ENCODE data around the gene ADARB1.

The ADARB1 gene

DNA sequence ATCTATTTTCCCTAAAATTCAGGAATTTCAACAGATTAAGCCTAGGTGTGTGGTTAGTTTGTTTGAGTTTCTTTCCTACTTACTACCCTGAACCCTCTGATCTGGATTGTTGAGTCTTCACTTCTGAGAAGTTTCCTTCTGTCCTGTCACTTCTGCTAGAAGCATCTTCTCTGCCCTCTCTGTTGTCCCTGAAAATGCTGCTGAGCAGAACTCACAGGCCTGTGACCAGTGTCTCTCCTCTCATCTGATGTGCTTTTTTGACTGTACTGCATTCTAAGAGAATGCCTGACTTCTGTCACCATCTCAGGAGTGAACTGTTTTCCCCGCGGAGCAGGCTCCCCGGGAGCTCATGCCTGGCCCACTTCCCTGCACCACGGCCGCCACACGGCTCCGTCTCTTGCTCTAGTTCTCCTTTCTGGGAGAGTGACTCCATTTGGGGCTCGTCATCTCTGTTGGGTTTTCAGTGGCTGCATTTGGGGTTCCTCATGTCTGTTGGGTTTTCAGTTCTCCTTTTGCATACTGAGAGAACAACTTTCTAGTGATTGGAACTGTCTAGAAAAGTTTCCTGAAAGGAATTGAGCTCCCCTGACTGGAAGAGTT lies 135.4 kb downstream of the ADARB1 start:
- no peak for DNase-seq

DNA sequence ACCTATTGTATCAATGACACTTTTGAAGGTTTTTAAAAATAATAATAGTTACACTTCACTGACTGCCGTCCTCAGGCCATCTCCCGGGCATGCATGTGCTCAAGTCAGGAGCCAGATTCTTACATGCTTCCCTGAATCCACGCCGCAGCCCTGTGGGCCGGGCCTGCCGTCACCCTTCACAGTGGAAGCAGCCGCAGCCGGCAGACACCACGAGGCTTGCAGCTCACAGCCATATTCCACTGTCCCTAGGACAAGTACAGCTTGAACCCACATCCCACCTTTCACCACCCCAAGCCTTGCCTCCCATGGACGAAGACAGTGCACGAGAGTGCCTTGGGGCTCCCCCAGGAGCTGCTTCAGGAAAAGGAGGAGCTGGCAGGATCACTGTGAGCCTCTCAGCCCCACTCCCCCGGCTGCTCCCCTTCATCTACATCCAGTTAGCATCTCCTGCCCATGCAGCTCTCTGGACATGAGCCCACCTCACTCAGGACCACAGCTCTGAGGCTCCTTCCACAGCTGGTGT lies 136.1 kb downstream of the ADARB1 start:
- DNase-seq, result no peak

DNA sequence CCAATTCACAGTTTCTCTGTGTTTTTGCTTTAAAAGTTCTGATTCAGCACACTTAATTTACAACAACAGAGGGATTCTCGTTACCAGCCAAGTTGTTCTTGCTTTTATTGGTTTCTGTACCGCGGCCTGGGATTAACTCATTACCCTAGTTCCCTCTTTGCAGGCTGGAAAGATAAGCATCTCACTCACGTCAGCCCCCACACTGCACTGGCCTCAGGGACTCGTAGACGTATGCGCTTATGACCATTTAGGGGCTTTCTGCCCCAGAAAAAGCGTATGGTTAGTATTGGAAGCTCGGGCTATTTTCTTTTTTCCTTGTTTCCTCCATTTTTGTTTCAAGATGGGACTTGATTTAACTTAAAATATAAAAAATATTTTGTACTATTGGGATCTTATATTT lies 137.3 kb downstream of the ADARB1 start:
- DNase-seq, result no peak

DNA sequence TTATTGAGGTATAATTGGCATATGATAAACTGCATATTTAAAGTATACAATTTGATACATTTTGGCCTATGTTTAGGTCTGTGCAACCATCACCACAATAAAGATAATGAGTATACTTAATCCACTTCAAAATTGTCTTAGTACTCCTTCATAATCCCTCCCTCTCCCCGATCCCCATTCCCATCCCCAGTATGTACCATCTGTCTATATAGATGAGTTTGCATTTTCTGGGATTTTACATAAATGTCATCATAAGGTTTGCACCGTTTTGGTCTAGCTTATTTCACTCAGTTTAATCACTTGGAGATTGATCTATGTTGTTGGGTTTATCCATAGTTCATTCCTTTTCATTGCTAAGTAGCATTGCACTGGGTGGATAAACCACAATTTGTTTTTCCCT lies 139.0 kb downstream of the ADARB1 start:
- no peak for DNase-seq

DNA sequence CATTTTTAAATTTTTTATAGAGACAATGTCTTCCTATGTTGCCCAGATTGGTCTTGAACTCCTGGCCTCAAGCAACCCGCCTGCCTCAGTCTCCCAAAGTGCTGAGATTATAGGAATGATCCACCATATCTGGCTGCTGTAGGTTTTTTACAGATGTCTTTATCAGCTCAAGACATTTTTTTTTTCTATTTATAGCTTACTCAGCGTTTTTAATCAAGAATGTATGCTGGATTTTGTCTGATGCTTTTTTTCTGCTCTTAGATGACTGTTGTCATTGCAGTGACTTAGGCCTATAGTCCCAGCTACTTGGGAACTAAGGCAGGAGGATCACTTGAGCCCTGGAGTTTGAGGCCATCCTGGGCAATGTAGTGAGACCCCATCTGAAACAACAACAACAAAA lies 140.8 kb downstream of the ADARB1 start:
- DNase-seq, result no peak

DNA sequence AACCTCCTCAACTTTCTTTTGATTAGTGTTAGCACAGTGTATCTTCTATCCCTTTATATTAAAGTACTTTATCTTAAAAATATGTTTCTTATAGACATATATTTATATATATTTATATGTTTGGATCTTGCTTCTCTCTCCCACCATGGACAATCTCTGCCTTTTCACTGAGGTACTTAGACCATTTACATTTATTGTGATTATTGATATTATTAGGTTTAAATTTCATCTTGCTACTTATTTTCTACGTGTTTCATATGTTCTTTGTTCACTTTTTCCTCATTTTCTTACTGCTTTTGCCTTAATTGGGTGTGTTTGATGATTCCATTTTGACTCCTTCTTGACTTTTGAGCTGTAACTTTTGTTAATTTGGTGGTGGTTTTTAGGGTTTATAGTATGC lies 142.6 kb downstream of the ADARB1 start:
- DNase-seq, result no peak

DNA sequence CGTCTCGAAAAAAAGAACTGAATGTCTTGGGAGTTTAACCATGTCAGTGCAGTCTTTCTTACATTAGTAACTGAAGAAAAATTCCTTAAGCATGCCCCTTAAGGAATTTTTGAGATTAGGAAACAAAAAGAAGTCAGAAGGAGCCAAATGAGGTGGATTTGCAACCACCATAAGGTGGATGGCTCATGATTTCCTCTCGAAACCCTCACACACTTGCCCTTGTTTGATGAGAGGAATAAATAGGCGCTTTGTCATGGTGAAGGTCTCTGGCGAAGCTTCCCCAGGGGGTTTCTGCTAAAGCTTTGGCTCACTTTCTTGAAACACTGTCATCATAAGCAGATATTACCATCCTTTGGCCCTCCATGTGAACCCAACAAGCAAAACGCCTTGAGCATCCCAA lies 145.1 kb downstream of the ADARB1 start:
- peak; percentile 37 for DNase-seq

DNA sequence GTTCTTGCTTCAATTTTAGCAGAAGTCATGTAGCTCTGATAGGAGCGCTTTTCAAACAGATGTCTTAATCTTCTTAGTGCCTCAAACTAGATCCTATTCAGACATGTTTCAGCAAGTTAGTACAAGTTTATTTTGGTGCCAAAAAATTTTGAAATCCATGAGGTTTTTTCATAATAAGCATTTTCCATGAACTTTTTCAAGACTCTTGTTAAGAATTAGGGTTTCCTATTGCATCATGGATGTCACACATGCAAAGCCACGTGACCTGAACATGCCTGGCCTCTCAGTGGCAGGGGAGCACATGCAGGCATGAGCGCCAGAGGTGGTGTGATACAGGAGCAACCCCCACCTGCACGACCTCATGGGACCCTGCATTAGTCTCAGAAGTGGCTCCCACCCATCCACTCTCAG lies 145.7 kb downstream of the ADARB1 start:
- DNase-seq, result peak; percentile 26

DNA sequence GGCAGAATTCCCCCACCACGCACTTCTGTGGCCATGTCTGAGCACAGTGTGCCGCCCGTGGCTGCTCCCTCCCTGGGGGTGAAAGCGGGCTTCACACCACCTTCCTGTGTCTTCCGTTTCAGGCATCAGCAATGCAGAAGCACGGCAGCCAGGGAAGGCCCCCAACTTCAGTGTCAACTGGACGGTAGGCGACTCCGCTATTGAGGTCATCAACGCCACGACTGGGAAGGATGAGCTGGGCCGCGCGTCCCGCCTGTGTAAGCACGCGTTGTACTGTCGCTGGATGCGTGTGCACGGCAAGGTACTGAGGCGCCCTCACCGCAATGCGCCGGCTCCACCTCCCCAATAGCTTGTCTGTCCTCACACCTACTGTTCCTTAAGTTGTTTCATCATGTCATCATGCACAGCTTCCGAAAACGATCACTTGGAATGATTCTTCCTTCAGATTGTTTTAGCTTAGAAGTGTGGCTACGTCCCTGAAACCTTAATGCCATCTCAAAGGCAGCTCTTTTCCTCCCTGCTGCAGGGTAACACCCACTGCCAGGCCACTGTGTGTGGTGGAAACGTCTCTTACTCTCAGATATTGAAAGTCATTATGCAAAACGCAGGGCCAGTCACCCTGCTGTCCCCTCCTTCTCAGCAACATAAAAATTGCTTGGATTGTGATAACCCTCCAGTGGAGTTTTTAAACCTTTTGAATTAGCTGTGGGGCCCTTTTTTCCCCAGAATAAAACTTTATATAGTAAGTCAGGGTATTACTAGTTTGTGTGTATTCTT lies 146.5 kb downstream of the ADARB1 start:
- no peak for DNase-seq

DNA sequence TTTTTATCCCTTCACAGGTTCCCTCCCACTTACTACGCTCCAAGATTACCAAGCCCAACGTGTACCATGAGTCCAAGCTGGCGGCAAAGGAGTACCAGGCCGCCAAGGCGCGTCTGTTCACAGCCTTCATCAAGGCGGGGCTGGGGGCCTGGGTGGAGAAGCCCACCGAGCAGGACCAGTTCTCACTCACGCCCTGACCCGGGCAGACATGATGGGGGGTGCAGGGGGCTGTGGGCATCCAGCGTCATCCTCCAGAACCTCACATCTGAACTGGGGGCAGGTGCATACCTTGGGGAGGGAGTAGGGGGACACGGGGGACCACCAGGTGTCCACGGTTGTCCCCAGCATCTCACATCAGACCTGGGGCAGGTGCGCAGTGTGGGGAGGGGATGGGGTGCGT lies 147.6 kb downstream of the ADARB1 start:
- no peak for DNase-seq

DNA sequence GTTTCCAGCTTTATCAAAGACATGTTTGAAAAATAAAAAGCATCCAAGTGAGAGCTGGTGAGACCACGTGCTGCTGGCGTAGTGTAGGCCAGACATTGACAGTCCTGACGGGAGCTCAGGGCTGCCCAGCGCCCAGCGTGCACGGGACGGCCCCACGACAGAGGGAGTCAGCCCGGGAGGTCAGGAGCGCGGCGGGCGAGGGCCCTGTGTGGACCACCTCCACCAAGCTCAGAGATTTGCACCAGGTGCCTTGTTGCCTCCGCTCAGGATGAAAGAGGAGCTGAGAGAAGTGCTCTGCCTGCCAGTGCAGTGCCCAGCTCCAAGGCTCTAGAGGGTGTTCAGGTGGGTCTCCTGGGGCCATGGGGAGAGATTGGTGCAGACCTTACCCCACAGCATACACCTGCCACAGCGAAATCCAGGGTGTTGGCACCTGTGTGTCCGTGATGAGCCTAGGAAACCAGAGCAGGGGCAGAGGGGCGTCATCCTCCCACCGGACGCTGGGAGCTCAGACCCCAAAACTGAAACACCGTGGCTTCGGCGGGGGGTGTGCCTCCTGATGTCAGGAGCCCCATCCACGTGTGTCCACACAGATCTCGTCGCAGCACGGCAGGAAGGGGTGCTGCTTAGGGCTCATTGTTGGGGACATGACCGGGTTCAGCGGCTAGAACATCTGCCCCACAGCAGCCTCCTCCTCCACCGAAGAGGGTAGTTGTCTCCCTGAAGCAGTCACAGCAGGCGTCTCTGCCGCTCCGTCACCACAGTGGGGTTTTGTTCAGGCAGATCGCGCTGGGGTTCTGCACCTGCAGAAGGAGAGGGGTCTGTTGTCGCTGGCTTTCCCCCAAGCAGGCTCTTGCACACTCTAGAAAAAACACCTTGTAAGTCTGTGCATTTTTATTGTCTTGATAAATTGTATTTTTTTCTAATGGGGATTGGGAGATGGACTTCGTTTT lies 149.1 kb downstream of the ADARB1 start:
- DNase-seq, result no peak

DNA sequence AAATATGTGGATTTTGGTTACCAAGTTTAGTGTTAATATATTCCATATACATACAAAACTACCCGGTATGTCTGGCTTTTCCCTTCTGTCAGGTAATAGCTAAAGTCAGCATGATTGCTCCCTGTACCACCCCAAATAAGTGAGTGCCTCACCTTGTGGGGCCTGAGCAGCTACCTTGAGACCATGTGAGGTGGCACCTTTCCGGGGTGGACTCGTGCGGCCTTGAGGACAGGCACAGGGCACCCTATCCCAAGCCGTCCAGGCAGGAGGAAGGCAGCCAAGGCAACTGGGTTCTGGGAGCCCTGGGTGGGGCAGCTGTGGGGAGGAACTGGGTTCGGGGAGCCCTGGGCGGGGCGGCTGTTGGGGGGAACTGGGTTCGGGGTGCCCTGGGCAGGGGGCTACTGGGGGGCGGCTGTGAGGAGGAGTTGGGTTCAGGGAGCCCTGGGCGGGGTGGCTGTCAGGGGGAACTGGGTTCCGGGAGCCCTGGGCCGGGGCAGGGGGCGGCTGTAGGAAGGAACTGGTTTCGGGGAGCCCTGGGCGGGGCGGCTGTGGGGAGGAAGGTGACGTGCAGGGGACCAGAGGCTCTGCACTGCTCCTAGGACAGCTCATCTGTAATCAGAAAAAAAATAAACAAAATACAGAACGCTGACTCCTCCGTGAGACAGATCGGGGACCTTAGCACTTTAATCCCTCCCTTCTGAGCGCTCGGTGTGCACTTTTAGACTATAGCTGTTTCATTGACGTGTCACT lies 150.0 kb downstream of the ADARB1 start:
- peak; percentile 10 for DNase-seq

DNA sequence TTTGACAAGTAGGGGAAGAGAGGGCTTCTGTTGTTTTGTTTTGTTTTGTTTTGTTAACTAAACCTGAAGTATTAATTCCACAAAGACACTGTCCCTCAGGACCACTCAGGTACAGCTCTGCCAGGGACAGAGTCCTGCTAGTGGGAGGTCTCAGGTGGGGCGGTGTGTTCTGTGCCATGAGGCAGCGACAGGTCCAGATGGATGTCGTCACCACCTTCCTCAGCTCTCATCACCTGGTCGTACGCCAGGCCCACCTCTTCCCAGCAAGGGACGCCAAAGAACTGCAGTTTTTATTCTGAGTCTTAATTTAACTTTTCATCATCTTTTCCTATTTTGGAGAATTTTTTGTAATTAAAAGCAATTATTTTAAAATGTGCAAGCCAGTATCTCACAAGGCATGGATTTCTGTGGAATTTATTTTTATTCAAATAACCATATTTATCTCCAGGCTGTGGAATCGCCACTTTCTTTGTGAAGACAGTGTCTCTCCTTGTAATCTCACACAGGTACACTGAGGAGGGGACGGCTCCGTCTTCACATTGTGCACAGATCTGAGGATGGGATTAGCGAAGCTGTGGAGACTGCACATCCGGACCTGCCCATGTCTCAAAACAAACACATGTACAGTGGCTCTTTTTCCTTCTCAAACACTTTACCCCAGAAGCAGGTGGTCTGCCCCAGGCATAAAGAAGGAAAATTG lies 150.8 kb downstream of the ADARB1 start:
- no peak for DNase-seq

DNA sequence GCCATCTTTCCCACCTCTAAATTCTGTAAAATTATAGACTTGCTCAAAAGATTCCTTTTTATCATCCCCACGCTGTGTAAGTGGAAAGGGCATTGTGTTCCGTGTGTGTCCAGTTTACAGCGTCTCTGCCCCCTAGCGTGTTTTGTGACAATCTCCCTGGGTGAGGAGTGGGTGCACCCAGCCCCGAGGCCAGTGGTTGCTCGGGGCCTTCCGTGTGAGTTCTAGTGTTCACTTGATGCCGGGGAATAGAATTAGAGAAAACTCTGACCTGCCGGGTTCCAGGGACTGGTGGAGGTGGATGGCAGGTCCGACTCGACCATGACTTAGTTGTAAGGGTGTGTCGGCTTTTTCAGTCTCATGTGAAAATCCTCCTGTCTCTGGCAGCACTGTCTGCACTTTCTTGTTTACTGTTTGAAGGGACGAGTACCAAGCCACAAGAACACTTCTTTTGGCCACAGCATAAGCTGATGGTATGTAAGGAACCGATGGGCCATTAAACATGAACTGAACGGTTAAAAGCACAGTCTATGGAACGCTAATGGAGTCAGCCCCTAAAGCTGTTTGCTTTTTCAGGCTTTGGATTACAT lies 151.5 kb downstream of the ADARB1 start:
- DNase-seq, result no peak

DNA sequence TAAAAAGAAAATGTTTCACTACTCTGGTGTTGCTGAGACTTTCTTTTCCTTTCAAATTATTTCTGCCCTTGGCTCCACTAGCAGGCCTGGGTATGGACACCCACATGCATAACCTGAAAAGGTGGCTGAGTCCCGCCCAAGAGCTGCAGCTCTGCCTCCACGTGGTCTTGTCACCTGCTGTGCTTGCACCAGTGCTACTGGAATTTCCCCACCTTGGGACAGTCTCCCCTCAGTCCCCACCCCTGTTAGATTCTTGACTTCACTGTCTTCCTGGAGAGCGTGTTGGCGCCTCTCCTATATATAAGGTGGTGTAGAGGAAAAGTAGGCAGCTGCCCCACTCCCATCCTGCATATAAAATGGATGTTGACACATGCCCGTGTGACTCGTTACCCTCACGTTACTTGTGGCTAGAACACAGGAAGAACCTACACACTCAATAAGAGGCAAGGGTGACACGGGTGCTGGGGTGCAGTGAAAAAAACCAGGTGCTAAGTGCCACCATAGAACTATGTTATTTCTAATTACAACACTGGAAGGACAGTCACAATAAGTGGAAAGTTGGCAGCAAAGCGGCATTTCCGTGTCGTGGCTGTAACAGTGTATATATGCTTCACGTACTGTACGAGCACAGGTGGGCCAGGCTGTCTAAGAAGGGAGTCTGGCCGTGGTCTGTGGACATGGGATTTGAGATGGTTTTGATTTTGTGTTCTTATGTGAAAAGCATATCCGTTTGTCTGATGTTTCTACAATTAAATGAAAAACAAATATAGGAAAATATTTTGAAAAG lies 152.4 kb downstream of the ADARB1 start:
- peak; percentile 37 for DNase-seq

DNA sequence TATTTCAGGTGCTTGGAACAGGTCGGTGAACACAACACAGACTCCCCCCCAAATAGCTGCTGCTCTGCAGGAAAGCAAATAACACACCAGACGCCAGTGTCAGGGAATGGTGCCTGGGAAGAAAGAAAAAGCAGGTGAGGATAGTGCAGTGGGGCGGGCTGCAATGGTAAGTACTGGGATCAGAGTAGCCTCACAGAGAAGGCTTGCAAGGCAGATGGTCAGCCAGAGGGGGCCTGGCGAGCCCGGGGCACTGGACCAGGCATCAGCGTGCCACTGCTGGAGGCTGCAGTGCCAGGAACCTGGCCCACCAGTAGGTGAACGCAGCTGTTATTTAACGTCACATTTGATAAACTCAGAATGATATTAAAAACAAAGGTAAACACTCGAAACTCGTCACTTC lies 153.4 kb downstream of the ADARB1 start:
- DNase-seq, result no peak

DNA sequence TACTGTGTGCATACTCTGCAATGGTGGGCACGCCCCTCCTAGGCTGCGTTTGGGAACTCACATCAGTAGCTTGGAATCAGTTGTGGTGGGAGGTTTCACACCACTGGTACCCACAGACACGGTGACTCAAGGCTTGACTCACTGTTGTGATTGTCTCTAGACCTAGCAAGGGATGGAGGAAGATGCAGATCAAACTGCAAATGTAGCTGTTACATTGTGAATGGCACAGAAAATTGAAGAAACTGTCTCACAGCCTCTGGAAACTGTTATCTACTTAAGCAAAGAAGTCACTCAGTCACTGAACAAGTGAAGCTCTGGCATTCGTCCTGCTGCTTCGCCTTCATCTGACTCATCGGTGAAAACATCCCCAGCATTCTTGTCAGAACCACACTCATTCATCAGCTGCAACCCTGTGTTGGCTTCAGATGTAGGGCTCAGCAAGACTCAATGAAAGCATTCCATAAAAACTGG lies 153.8 kb downstream of the ADARB1 start:
- DNase-seq, result peak; percentile 99

DNA sequence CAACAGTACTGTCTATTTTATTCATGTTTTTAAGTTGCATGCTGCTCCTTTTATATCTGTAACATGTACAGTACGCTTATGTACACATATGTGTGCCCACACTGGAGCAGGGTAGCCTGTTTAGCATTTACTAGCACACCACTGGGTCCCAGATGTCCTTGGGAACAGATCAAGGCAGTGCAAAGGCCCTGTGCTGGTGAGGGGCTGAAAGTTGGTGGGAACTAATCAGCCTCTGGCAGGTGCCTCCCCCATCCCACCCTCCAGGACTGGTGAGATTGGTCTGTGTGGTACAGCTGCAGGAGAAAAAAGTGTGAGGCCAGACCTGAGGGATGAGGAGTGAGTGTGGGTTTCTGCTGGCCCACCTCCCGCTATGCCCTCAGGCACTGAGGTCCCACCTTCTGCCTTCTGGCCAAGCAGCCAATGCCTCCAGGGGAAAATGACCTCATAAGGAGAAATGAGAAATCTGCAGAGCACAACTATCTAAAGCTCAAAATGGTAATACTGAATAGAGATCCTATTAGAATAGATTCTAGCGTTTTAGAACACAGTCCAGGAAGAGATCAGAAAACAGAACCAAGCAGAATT lies 154.4 kb downstream of the ADARB1 start:
- DNase-seq, result no peak

DNA sequence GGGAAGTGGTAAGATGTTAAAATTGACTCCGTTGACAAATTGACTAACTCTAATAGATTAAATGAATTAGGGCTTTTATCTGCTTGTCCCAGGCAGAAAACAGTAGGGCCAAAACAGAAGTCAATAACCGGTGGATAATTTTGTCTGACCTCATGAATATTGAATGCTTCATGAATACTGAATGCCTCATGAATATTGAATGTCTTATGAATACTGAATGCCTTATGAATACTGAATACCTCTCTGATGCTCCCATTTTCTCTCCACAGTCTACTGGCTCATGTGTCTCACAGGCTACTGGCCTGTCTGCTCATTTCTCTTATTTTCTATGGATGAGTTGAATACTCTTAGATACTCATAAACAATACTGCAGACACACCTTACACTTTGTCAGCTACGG lies 157.3 kb downstream of the ADARB1 start:
- DNase-seq, result no peak

DNA sequence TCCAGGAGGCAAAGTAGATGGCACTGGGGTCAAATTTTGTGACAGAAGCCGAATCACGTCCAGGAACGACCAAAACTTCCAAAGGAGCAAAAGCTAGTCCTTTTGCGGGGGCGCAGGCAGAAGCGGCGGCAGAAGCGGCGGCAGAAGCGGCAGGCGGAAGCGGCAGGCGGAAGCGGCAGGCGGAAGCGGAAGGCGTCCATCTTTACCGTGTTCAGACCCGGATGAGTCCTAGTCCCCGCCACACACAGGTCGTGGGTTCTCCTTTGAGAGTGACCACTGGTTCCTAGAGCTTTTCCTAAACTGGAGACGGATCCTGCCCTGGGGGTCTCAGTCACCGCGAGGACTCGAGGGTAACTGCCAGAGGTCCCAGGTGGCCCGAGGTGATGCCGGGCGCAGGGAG lies 159.7 kb downstream of the ADARB1 start:
- DNase-seq, result no peak
